ENCODE data around the gene CSNK2B. TPM values are rescaled to one million over a fixed set of nuclear protein-coding genes. Genes with fewer than 3 reads are reported as not detected.

CSNK2B gene
- polyA plus RNA-seq (2013, experiment 1 of 2), result 302 TPM
- 314 TPM for polyA plus RNA-seq (2013, experiment 2 of 2)

- H3K27me3 ChIP-seq (ENCODE audit: insufficient read depth, low read length, poor library complexity), result no peaks in the 10 kb centered on the region
- peak within 1 kb of the TSS; percentile 95 for H3K27ac ChIP-seq (ENCODE audit: low read depth, low read length)
- H2AK5ac ChIP-seq (ENCODE audit: low read length), result peak within 1 kb of the TSS; percentile 82
- peaks cover 32% of the 10 kb centered on the region for H3K79me1 ChIP-seq (ENCODE audit: low read length)
- H4K5ac ChIP-seq (ENCODE audit: low read length), result no peak within 1 kb of the TSS
- peak within 1 kb of the TSS; percentile 46 for H2BK120ac ChIP-seq (ENCODE audit: low read depth, low read length)
- H3K4me2 ChIP-seq (ENCODE audit: low read length), result peak within 1 kb of the TSS; percentile 90
- H2BK15ac ChIP-seq (replicated peaks; ENCODE audit: low read depth), result no peak within 1 kb of the TSS
- H3K18ac ChIP-seq (ENCODE audit: low read length), result peak within 1 kb of the TSS; percentile 64
- H4K8ac ChIP-seq (ENCODE audit: low read depth, low read length), result peak within 1 kb of the TSS; percentile 70
- H3K9ac ChIP-seq (ENCODE audit: low read length), result peak within 1 kb of the TSS; percentile 99
- H2BK5ac ChIP-seq (ENCODE audit: low read length), result peak within 1 kb of the TSS; percentile 77
- H3K23ac ChIP-seq (ENCODE audit: low read length), result peak within 1 kb of the TSS; percentile 90
- peak; percentile 99 for DNase-seq
- peak within 1 kb of the TSS; percentile 97 for H3K4me3 ChIP-seq (ENCODE audit: low read length)
- peaks cover 38% of the 10 kb centered on the region for H3K79me2 ChIP-seq (ENCODE audit: control insufficient read depth, insufficient read depth, low read length)
- H3K4ac ChIP-seq (ENCODE audit: low read depth, low read length), result peak within 1 kb of the TSS; percentile 76
- peak within 1 kb of the TSS; percentile 99 for H3K56ac ChIP-seq (ENCODE audit: low read length)
- H3K4me1 ChIP-seq (ENCODE audit: control insufficient read depth, low read depth, low read length), result peaks cover 8% of the 10 kb centered on the region
- H3K36me3 ChIP-seq (ENCODE audit: control insufficient read depth, insufficient read depth, low read length), result peaks cover 14% of the 10 kb centered on the region
- WGBS (ENCODE audit: extremely low coverage, insufficient coverage, low lambda C conversion rate), result no CpG with 5 or more reads among the region's 63 CpGs
Measured at GRCh38 chr6:31665501-31666336, at the start of gene CSNK2B. Gene CSNK2B, plus strand, starts transcription at chr6:31666080. Its CDS starts 752 bp downstream, at chr6:31666832.

GRCh38 chr6:31617010-31617409, 48.9 kb upstream of the CSNK2B start:
- Histone ChIP-seq H3K79me1 (ENCODE audit: low read length) (no peaks in the 10 kb centered on the region), H3K23ac (ENCODE audit: low read length) (no peak overlapping the region), H3K9ac (ENCODE audit: low read length) (no peak overlapping the region), H3K4me2 (ENCODE audit: low read length) (no peak overlapping the region), H3K4me1 (ENCODE audit: control insufficient read depth, low read depth, low read length) (peaks cover 8% of the 10 kb centered on the region), H4K8ac (ENCODE audit: low read depth, low read length) (no peak overlapping the region), H2AK5ac (ENCODE audit: low read length) (no peak overlapping the region), H3K18ac (ENCODE audit: low read length) (no peak overlapping the region), H3K4me3 (ENCODE audit: low read length) (no peak overlapping the region), H3K4ac (ENCODE audit: low read depth, low read length) (no peak overlapping the region), H3K56ac (ENCODE audit: low read length) (peak overlapping the region; percentile 25), H2BK120ac (ENCODE audit: low read depth, low read length) (no peak overlapping the region), H2BK5ac (ENCODE audit: low read length) (no peak overlapping the region), H3K27ac (ENCODE audit: low read depth, low read length) (no peak overlapping the region), H4K5ac (ENCODE audit: low read length) (no peak overlapping the region), H2BK15ac (replicated peaks; ENCODE audit: low read depth) (no peak overlapping the region), H3K36me3 (ENCODE audit: control insufficient read depth, insufficient read depth, low read length) (no peaks in the 10 kb centered on the region), H3K27me3 (ENCODE audit: insufficient read depth, low read length, poor library complexity) (no peaks in the 10 kb centered on the region), H3K79me2 (ENCODE audit: control insufficient read depth, insufficient read depth, low read length) (peaks cover 12% of the 10 kb centered on the region)
- no CpG with 5 or more reads among the region's 2 CpGs for WGBS (ENCODE audit: extremely low coverage, insufficient coverage, low lambda C conversion rate)
- no peak for DNase-seq

- no peak overlapping the region for H2BK15ac ChIP-seq (replicated peaks; ENCODE audit: low read depth)
Measured at GRCh38 chr6:31619805-31620585, 45.9 kb upstream of the CSNK2B start.

GRCh38 chr6:31620586-31621319, 45.1 kb upstream of the CSNK2B start, which contains the start of gene PRRC2A:
Gene PRRC2A, plus strand, starts transcription at chr6:31620715. Its CDS starts 2,075 bp downstream, at chr6:31622790.
- H3K79me1 ChIP-seq (ENCODE audit: low read length), result peaks cover 10% of the 10 kb centered on the region
- H3K4me2 ChIP-seq (ENCODE audit: low read length), result peak within 1 kb of the TSS; percentile 83
- peak; percentile 89 for DNase-seq
- H2BK15ac ChIP-seq (replicated peaks; ENCODE audit: low read depth), result no peak within 1 kb of the TSS
- peak within 1 kb of the TSS; percentile 90 for H4K8ac ChIP-seq (ENCODE audit: low read depth, low read length)
- peak within 1 kb of the TSS; percentile 92 for H2BK5ac ChIP-seq (ENCODE audit: low read length)
- peaks cover 37% of the 10 kb centered on the region for H3K79me2 ChIP-seq (ENCODE audit: control insufficient read depth, insufficient read depth, low read length)
- peak within 1 kb of the TSS; percentile 98 for H3K18ac ChIP-seq (ENCODE audit: low read length)
- peak within 1 kb of the TSS; percentile 95 for H3K23ac ChIP-seq (ENCODE audit: low read length)
- H3K27me3 ChIP-seq (ENCODE audit: insufficient read depth, low read length, poor library complexity), result no peaks in the 10 kb centered on the region
- whole genome bisulfite sequencing (ENCODE audit: extremely low coverage, insufficient coverage, low lambda C conversion rate), result no CpG with 5 or more reads among the region's 67 CpGs
- peaks cover 1% of the 10 kb centered on the region for H3K4me1 ChIP-seq (ENCODE audit: control insufficient read depth, low read depth, low read length)
- peak within 1 kb of the TSS; percentile 91 for H2AK5ac ChIP-seq (ENCODE audit: low read length)
- H3K9ac ChIP-seq (ENCODE audit: low read length), result peak within 1 kb of the TSS; percentile 96
- H3K4me3 ChIP-seq (ENCODE audit: low read length), result peak within 1 kb of the TSS; percentile 100
- H3K56ac ChIP-seq (ENCODE audit: low read length), result peak within 1 kb of the TSS; percentile 100
- peak within 1 kb of the TSS; percentile 96 for H3K4ac ChIP-seq (ENCODE audit: low read depth, low read length)
- H3K36me3 ChIP-seq (ENCODE audit: control insufficient read depth, insufficient read depth, low read length), result peaks cover 15% of the 10 kb centered on the region
- peak within 1 kb of the TSS; percentile 85 for H4K5ac ChIP-seq (ENCODE audit: low read length)
- H2BK120ac ChIP-seq (ENCODE audit: low read depth, low read length), result peak within 1 kb of the TSS; percentile 69
- H3K27ac ChIP-seq (ENCODE audit: low read depth, low read length), result peak within 1 kb of the TSS; percentile 100

More at GRCh38 chr6:31619805-31620585, 45.9 kb upstream of the CSNK2B start:
- Histone ChIP-seq H4K5ac (ENCODE audit: low read length) (no peak overlapping the region), H3K4me1 (ENCODE audit: control insufficient read depth, low read depth, low read length) (peaks cover 5% of the 10 kb centered on the region), H2BK120ac (ENCODE audit: low read depth, low read length) (no peak overlapping the region), H3K27ac (ENCODE audit: low read depth, low read length) (peak overlapping the region; percentile 100), H3K9ac (ENCODE audit: low read length) (peak overlapping the region; percentile 96), H2BK5ac (ENCODE audit: low read length) (peak overlapping the region; percentile 71), H3K36me3 (ENCODE audit: control insufficient read depth, insufficient read depth, low read length) (peaks cover 8% of the 10 kb centered on the region), H4K8ac (ENCODE audit: low read depth, low read length) (no peak overlapping the region), H3K23ac (ENCODE audit: low read length) (no peak overlapping the region), H2AK5ac (ENCODE audit: low read length) (no peak overlapping the region), H3K4me3 (ENCODE audit: low read length) (peak overlapping the region; percentile 79), H3K18ac (ENCODE audit: low read length) (peak overlapping the region; percentile 98), H3K79me1 (ENCODE audit: low read length) (peaks cover 7% of the 10 kb centered on the region), H3K27me3 (ENCODE audit: insufficient read depth, low read length, poor library complexity) (no peaks in the 10 kb centered on the region), H3K56ac (ENCODE audit: low read length) (peak overlapping the region; percentile 97), H3K4me2 (ENCODE audit: low read length) (peak overlapping the region; percentile 74), H3K79me2 (ENCODE audit: control insufficient read depth, insufficient read depth, low read length) (peaks cover 35% of the 10 kb centered on the region), H3K4ac (ENCODE audit: low read depth, low read length) (peak overlapping the region; percentile 96)
- WGBS (ENCODE audit: extremely low coverage, insufficient coverage, low lambda C conversion rate), result no CpG with 5 or more reads among the region's 50 CpGs
- DNase-seq, result peak; percentile 100

- Histone ChIP-seq H3K4ac (ENCODE audit: low read depth, low read length) (peak overlapping the region; percentile 92), H3K9ac (ENCODE audit: low read length) (peak overlapping the region; percentile 88), H2BK15ac (replicated peaks; ENCODE audit: low read depth) (no peak overlapping the region), H3K79me1 (ENCODE audit: low read length) (peaks cover 10% of the 10 kb centered on the region), H3K4me2 (ENCODE audit: low read length) (peak overlapping the region; percentile 83), H2BK120ac (ENCODE audit: low read depth, low read length) (peak overlapping the region; percentile 5), H3K18ac (ENCODE audit: low read length) (peak overlapping the region; percentile 75), H2BK5ac (ENCODE audit: low read length) (peak overlapping the region; percentile 92), H4K8ac (ENCODE audit: low read depth, low read length) (no peak overlapping the region), H3K36me3 (ENCODE audit: control insufficient read depth, insufficient read depth, low read length) (peaks cover 16% of the 10 kb centered on the region), H3K4me1 (ENCODE audit: control insufficient read depth, low read depth, low read length) (no peaks in the 10 kb centered on the region), H3K56ac (ENCODE audit: low read length) (peak overlapping the region; percentile 100), H4K5ac (ENCODE audit: low read length) (peak overlapping the region; percentile 85), H3K4me3 (ENCODE audit: low read length) (peak overlapping the region; percentile 100), H3K23ac (ENCODE audit: low read length) (peak overlapping the region; percentile 95), H2AK5ac (ENCODE audit: low read length) (peak overlapping the region; percentile 91), H3K27ac (ENCODE audit: low read depth, low read length) (peak overlapping the region; percentile 95), H3K27me3 (ENCODE audit: insufficient read depth, low read length, poor library complexity) (no peaks in the 10 kb centered on the region), H3K79me2 (ENCODE audit: control insufficient read depth, insufficient read depth, low read length) (peaks cover 37% of the 10 kb centered on the region)
- DNase-seq, result no peak
- WGBS (ENCODE audit: extremely low coverage, insufficient coverage, low lambda C conversion rate), result no CpG with 5 or more reads among the region's 15 CpGs
Measured at GRCh38 chr6:31621320-31621939, 44.5 kb upstream of the CSNK2B start.
